ENCODE measurements around the gene BICC1.

DNA sequence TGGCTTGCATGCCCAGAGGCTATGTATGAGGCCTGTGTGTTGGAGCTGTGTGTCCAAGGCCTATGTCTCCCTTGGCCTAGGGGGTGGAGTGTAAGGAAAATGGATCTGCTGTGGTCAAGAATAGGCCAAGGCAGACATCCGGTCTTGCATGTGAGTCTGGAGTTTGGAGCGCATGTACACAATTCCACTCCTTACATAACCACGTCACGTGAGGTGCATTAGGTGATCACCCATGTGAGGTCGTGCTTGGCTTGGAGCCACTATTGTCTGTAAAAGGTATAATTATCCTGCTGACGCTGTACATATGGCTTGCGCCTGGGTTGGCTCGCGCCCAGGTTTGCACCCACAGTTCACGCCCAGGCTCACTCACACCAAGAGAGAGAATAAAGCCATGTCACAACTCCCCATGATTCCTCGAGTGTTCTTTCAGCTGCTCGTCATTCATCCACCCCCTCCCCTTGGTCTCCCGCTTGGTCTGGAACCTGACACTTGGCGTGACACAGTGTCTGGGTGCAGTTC, 105.5 kb downstream of the BICC1 start:
- TF ChIP-seq, protein P1, sequence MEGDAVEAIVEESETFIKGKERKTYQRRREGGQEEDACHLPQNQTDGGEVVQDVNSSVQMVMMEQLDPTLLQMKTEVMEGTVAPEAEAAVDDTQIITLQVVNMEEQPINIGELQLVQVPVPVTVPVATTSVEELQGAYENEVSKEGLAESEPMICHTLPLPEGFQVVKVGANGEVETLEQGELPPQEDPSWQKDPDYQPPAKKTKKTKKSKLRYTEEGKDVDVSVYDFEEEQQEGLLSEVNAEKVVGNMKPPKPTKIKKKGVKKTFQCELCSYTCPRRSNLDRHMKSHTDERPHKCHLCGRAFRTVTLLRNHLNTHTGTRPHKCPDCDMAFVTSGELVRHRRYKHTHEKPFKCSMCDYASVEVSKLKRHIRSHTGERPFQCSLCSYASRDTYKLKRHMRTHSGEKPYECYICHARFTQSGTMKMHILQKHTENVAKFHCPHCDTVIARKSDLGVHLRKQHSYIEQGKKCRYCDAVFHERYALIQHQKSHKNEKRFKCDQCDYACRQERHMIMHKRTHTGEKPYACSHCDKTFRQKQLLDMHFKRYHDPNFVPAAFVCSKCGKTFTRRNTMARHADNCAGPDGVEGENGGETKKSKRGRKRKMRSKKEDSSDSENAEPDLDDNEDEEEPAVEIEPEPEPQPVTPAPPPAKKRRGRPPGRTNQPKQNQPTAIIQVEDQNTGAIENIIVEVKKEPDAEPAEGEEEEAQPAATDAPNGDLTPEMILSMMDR (IDR thresholded peaks at IDR 0.05 in 4 of 5, conservative IDR thresholded peaks at IDR 0.05 in 1 of 5): no peak
- no peak for TF ChIP-seq POLR2A (IDR thresholded peaks at IDR 0.05)
